ENCODE data around the gene TXN. TPM values are rescaled to one million over a fixed set of nuclear protein-coding genes. Genes with fewer than 3 reads are reported as not detected.

Gene TXN
- total and polyA plus RNA-seq, 7 donors, result 38.0 to 366 (median 81.4) TPM

DNA sequence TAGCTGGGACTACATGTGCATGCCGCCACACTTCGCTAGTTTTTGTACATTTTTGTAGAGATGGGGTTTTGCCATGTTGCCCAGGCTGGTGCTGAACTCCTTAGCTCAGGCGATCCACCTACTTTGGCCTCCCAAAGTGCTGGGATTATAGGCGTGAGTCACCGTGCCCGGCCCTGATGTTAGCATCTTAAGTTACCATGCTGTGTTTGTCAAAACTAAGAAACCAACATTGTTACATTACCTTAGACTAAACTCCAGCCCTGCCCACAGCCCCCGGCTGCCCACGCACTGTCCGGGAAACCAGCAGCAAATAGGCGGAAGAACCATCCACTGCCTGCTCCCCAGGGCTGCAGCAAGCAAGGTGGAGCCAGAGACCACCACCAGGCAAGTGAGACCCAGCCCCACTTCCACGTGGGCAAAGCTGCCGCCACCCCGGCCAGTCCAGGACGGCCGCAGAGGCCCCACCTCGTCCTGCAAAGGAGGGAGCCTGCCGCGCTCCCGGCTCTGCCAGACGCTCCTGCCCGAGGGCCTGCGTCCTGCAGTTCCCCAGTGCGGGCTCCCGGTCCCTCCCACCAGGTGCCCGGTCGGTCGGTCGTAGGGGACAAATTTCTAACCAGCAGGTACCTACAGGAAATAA is 35.7 kb upstream of the TXN start:
- DNase-seq (no peak), ATAC-seq (no peak)
- Histone ChIP-seq H3K9me3 (no peaks in the 10 kb centered on the region), H3K4me1 (no peaks in the 10 kb centered on the region), H3K27ac (no peak overlapping the region), H3K36me3 (ENCODE audit: insufficient read depth in 1 of 2, low read depth in 1 of 2) (no peaks in the 10 kb centered on the region), H3K4me3 (no peak overlapping the region), H3K27me3 (ENCODE audit: insufficient read depth in 3 of 3, low read length in 2 of 3) (no peaks in the 10 kb centered on the region)
- TF ChIP-seq, protein P1, sequence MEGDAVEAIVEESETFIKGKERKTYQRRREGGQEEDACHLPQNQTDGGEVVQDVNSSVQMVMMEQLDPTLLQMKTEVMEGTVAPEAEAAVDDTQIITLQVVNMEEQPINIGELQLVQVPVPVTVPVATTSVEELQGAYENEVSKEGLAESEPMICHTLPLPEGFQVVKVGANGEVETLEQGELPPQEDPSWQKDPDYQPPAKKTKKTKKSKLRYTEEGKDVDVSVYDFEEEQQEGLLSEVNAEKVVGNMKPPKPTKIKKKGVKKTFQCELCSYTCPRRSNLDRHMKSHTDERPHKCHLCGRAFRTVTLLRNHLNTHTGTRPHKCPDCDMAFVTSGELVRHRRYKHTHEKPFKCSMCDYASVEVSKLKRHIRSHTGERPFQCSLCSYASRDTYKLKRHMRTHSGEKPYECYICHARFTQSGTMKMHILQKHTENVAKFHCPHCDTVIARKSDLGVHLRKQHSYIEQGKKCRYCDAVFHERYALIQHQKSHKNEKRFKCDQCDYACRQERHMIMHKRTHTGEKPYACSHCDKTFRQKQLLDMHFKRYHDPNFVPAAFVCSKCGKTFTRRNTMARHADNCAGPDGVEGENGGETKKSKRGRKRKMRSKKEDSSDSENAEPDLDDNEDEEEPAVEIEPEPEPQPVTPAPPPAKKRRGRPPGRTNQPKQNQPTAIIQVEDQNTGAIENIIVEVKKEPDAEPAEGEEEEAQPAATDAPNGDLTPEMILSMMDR (IDR thresholded peaks at IDR 0.05), result no peak
- intact Hi-C loops (cut with DNase I), result no loop called here
- WGBS, 3 donors, result 88 to 91% (median 91%) methylated on average over 28 of the region's 28 CpGs

GRCh38 chr9:110290001-110290400 is 33.7 kb upstream of the TXN start:
- Histone ChIP-seq H3K36me3 (ENCODE audit: insufficient read depth in 1 of 2, low read depth in 1 of 2) (no peaks in the 10 kb centered on the region), H3K4me1 (no peaks in the 10 kb centered on the region), H3K4me3 (no peak overlapping the region), H3K9me3 (no peaks in the 10 kb centered on the region), H3K27me3 (ENCODE audit: insufficient read depth in 3 of 3, low read length in 2 of 3) (no peaks in the 10 kb centered on the region), H3K27ac (no peak overlapping the region)
- intact Hi-C loops (cut with DNase I), result no loop called here
- WGBS, 3 donors, result 17 to 29% (median 20%) methylated on average over 1 of the region's 1 CpG
- DNase-seq, result no peak
- TF ChIP-seq, protein P1 (IDR thresholded peaks at IDR 0.05), result no peak
- ATAC-seq, result no peak

- H3K27me3 ChIP-seq (ENCODE audit: insufficient read depth in 3 of 3, low read length in 2 of 3), result no peaks in the 10 kb centered on the region
- H3K4me1 ChIP-seq, result no peaks in the 10 kb centered on the region
- TF ChIP-seq, protein P1 (IDR thresholded peaks at IDR 0.05), result no peak
- 87 to 88% (median 87%) methylated on average over 4 of the region's 4 CpGs for WGBS, 3 donors
- no peak for DNase-seq
- no peak overlapping the region for H3K27ac ChIP-seq
- no peaks in the 10 kb centered on the region for H3K36me3 ChIP-seq (ENCODE audit: insufficient read depth in 1 of 2, low read depth in 1 of 2)
- no peak overlapping the region for H3K4me3 ChIP-seq
- H3K9me3 ChIP-seq, result no peaks in the 10 kb centered on the region
- intact Hi-C loops (cut with DNase I), result no loop called here
- ATAC-seq, result no peak
Measured at GRCh38 chr9:110288503-110288902, 32.2 kb upstream of the TXN start.

- H3K27ac ChIP-seq, result no peak overlapping the region
- no peaks in the 10 kb centered on the region for H3K36me3 ChIP-seq (ENCODE audit: insufficient read depth in 1 of 2, low read depth in 1 of 2)
- intact Hi-C loops (cut with DNase I), result no loop called here
- DNase-seq, result no peak
- H3K4me1 ChIP-seq, result no peaks in the 10 kb centered on the region
- H3K4me3 ChIP-seq, result no peak overlapping the region
- 92 to 93% (median 92%) methylated on average over 6 of the region's 6 CpGs for WGBS, 3 donors
- no peaks in the 10 kb centered on the region for H3K9me3 ChIP-seq
- TF ChIP-seq, protein P1 (IDR thresholded peaks at IDR 0.05), result no peak
- no peaks in the 10 kb centered on the region for H3K27me3 ChIP-seq (ENCODE audit: insufficient read depth in 3 of 3, low read length in 2 of 3)
- no peak for ATAC-seq
Measured at GRCh38 chr9:110287289-110287680, 31.0 kb upstream of the TXN start.
